B cell (primary cell): Measurements from ENCODE around the gene TMEM273. TPM values are rescaled to one million over a fixed set of nuclear protein-coding genes. Genes with fewer than 3 reads are reported as not detected.

ENCODE experiments used
- ATAC-seq: fragments of 200-7000 bp; cut with Tn5 transposase; one replicate; pipeline ENCODE4 v1.10.0; 2021; ENCODE audit warnings: low read depth, mild to moderate bottlenecking, moderate number of reproducible peaks, moderate library complexity
- CTCF ChIA-PET: fragments of 350-600 bp; sonication (Branson Sonifier 250); formaldehyde crosslinking; loops from one replicate; lab custom pipeline; 2021; ENCODE audit warnings: antibody characterized with exemption, inconsistent platforms; lab: Charles Lee
- POLR2A ChIA-PET: fragments of 350-600 bp; sonication (Branson Sonifier 250); formaldehyde crosslinking; loops from one replicate; lab custom pipeline; 2021; ENCODE audit warnings: antibody characterized with exemption; lab: Charles Lee
- DNase-seq: peaks from one replicate; pipeline ENCODE4 v3.0.0; 2013
- H2AFZ ChIP-seq: 2 replicates; pipeline ENCODE4 v1.6.1; 2012; ENCODE audit warnings: mild to moderate bottlenecking, low read depth, low read length; ENCODE audit not compliant: insufficient read depth, poor library complexity, severe bottlenecking
- H3K27ac ChIP-seq, 2 donors: 1 replicate in 1 of 2; 2 replicates in 1 of 2; pipeline ENCODE4 v1.5.1; 2012 to 2013; ENCODE audit warnings: low read length in 2 of 2, mild to moderate bottlenecking in 2 of 2, moderate library complexity in 1 of 2
- H3K27me3 ChIP-seq, 4 experiments: fragments of 200-600 bp in 1 of 4; sonication (generic) in 1 of 4; replicated peaks in 1 of 4; 1 replicate in 2 of 4; 2 replicates in 2 of 4; pipeline versions ENCODE4 v1.6.1 to v1.7.0; 2013 to 2016; ENCODE audit warnings: low read length in 3 of 4, mild to moderate bottlenecking in 2 of 4, mixed read lengths in 1 of 4, moderate library complexity in 1 of 4; ENCODE audit not compliant: insufficient read depth in 4 of 4, control insufficient read depth in 3 of 4; ENCODE audit errors: control extremely low read depth in 1 of 4
- H3K36me3 ChIP-seq, 2 experiments: replicated peaks in 1 of 2; 1 replicate in 1 of 2; 2 replicates in 1 of 2; pipeline versions ENCODE4 v1.6.1 to v1.7.1; 2013; ENCODE audit warnings: low read length in 1 of 2; ENCODE audit not compliant: insufficient read depth in 2 of 2, control insufficient read depth in 1 of 2; ENCODE audit errors: control extremely low read depth in 1 of 2, extremely low read depth in 1 of 2
- H3K4me1 ChIP-seq, 2 donors: fragments of 200-600 bp in 1 of 2; sonication (generic) in 1 of 2; 1 replicate in 1 of 2; 2 replicates in 1 of 2; pipeline versions ENCODE4 v1.5.1 to v1.6.1; 2013 to 2017; ENCODE audit warnings: low read length in 2 of 2; ENCODE audit not compliant: control insufficient read depth in 2 of 2, insufficient read depth in 2 of 2
- H3K4me2 ChIP-seq: replicated peaks from 2 replicates; pipeline ENCODE3; 2012; ENCODE audit warnings: mild to moderate bottlenecking, low read depth, low read length; ENCODE audit not compliant: poor library complexity, severe bottlenecking
- H3K4me3 ChIP-seq, 5 experiments: fragments of 200-600 bp in 1 of 5; sonication (generic) in 1 of 5; 1 replicate in 3 of 5; 2 replicates in 2 of 5; pipeline versions ENCODE4 v1.5.1 to v1.7.0; 2011 to 2016; ENCODE audit warnings: low read length in 4 of 5, mild to moderate bottlenecking in 4 of 5, low read depth in 2 of 5, control low read depth in 1 of 5, moderate library complexity in 1 of 5; ENCODE audit not compliant: insufficient read depth in 1 of 5; ENCODE audit errors: control extremely low read depth in 1 of 5, extremely low read depth in 1 of 5
- H3K79me2 ChIP-seq: fragments of 200-600 bp; sonication (generic); one replicate; pipeline ENCODE4 v1.6.0; 2016; ENCODE audit warnings: low read length; ENCODE audit not compliant: control insufficient read depth, insufficient read depth
- H3K9ac ChIP-seq: fragments of 200-600 bp; sonication (generic); 2 replicates; pipeline ENCODE4 v1.6.1; 2017; ENCODE audit warnings: mild to moderate bottlenecking, low read length, moderate library complexity
- H3K9me3 ChIP-seq, 3 donors: one replicate each; pipeline versions ENCODE4 v1.6.1 to v1.7.1; 2013; ENCODE audit warnings: low read length in 2 of 3; ENCODE audit not compliant: control insufficient read depth in 2 of 3, insufficient read depth in 1 of 3; ENCODE audit errors: control extremely low read depth in 1 of 3
- H4K20me1 ChIP-seq: 2 replicates; pipeline ENCODE4 v1.6.0; 2012; ENCODE audit warnings: mild to moderate bottlenecking, low read length; ENCODE audit not compliant: insufficient read depth, control insufficient read depth, poor library complexity, severe bottlenecking
- H3K27ac Mint-ChIP-seq: one replicate; pipeline ENCODE4 v1.8.0; 2021; ENCODE audit warnings: mixed read lengths
- H3K27me3 Mint-ChIP-seq: one replicate; pipeline ENCODE4 v1.8.0; 2021; ENCODE audit warnings: mixed read lengths
- H3K4me1 Mint-ChIP-seq: one replicate; pipeline ENCODE4 v1.8.0; 2021; ENCODE audit warnings: mixed read lengths
- H3K4me3 Mint-ChIP-seq: one replicate; pipeline ENCODE4 v1.8.0; 2021; ENCODE audit warnings: mixed read lengths
- H3K9me3 Mint-ChIP-seq: one replicate; pipeline ENCODE4 v1.8.0; 2022; ENCODE audit warnings: mixed read lengths; ENCODE audit not compliant: insufficient read depth
- EZH2 ChIP-seq: IDR thresholded peaks from 2 replicates; pipeline ENCODE4 v1.6.1; 2012; ENCODE audit warnings: borderline replicate concordance, low read depth, mild to moderate bottlenecking, moderate library complexity, low read length; ENCODE audit not compliant: insufficient read depth, poor library complexity, severe bottlenecking
- WGBS: methylation state at CpG from one replicate; pipeline ENCODE4 v1.1.5; 2013; ENCODE audit warnings: missing lambda C conversion rate; ENCODE audit not compliant: insufficient coverage; 5-methylcytosine and 5-hydroxymethylcytosine counted together
- intact Hi-C: fragments of 100-400 bp; cut with micrococcal nuclease; formaldehyde crosslinking; loops from one replicate; pipeline ENCODE4 v1.10.0; 2022
- polyA plus RNA-seq: library from polyadenylated mRNA; depleted of rRNA; stranded (reverse); fragments of >200 nt; gene quantifications from 2 replicates; pipeline ENCODE4 v1.2.3, GENCODE V29; 2012
- total RNA-seq, 2 donors: library from RNA; stranded (reverse); fragments of 120-200 nt in 1 of 2; gene quantifications; 1 replicate in 1 of 2; 2 replicates in 1 of 2; pipeline versions ENCODE4 v1.2.3 to v1.2.4, GENCODE V29; 2013 to 2022
- TF ChIP-seq, protein P1 (sequence below): fragments of 200-600 bp; IDR thresholded peaks from one replicate; pipeline ENCODE4 v1.8.0; 2022; ENCODE audit warnings: antibody characterized with exemption, mild to moderate bottlenecking

Gene TMEM273
- total and polyA plus RNA-seq, 2 donors (not counting 1 experiment from before 2014, with no cell fraction given), result 36.0 to 36.4 TPM

DNA sequence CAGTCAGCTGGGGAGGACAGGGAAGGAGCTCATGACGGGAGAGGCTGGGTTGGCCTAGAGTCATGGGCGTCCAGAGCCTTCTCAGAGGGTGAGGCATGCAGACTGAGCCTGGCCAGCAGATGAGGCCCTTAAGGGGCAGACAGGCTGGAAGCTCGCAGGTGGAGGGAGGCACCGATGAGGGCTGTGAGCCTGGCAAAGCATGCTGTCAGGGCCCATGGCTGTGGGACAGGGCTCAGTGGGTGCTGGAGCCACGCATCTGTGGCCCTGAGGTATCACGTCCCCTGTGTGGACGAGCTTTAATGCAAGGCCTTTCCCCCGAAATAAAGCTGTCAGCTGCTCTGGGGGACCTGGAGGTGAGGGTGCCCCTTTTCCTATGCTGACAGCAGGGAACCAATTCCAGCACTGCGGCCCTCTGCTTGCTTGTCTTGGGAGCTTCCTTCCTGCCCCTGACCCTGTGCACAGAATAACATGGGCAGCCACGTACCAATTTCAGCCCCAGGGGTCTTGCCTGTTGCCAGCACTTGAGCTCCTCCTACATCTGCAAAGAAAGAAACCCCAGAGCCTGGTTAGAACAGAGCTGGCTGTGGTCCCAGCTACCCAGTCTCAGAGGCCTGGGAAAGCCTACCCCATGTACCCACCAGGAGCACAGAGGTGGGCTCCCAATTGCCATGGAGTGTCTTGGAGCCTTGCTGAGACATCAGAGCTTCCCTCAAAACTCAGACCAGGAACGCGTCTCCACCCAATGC, 20.6 kb downstream of the TMEM273 start:
- H3K4me1 Mint-ChIP-seq, result peaks cover 26% of the 10 kb centered on the region
- H3K27me3 ChIP-seq, result no peaks in the 10 kb centered on the region
- H3K9ac ChIP-seq, result no peak overlapping the region
- intact Hi-C loops, result no loop called here
- ATAC-seq (no peak), DNase-seq (no peak)
- TF ChIP-seq, protein P1, sequence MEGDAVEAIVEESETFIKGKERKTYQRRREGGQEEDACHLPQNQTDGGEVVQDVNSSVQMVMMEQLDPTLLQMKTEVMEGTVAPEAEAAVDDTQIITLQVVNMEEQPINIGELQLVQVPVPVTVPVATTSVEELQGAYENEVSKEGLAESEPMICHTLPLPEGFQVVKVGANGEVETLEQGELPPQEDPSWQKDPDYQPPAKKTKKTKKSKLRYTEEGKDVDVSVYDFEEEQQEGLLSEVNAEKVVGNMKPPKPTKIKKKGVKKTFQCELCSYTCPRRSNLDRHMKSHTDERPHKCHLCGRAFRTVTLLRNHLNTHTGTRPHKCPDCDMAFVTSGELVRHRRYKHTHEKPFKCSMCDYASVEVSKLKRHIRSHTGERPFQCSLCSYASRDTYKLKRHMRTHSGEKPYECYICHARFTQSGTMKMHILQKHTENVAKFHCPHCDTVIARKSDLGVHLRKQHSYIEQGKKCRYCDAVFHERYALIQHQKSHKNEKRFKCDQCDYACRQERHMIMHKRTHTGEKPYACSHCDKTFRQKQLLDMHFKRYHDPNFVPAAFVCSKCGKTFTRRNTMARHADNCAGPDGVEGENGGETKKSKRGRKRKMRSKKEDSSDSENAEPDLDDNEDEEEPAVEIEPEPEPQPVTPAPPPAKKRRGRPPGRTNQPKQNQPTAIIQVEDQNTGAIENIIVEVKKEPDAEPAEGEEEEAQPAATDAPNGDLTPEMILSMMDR, result no peak
- no peak for TF ChIP-seq EZH2
- H3K4me1 ChIP-seq, result peaks cover 13 to 30% of the 10 kb centered on the region in 2 donors
- POLR2A ChIA-PET, result no interaction called here
- no peaks in the 10 kb centered on the region for H4K20me1 ChIP-seq
- no peak overlapping the region for H3K4me3 Mint-ChIP-seq
- H2AFZ ChIP-seq, result no peak overlapping the region
- H3K36me3 ChIP-seq, result peaks cover 0 to 5% of the 10 kb centered on the region in 2 experiments
- H3K27ac Mint-ChIP-seq, result no peak overlapping the region
- H3K4me2 ChIP-seq, result no peak overlapping the region
- WGBS, result 96% methylated on average over 12 of the region's 12 CpGs
- CTCF ChIA-PET, result no interaction called here
- H3K9me3 Mint-ChIP-seq, result no peaks in the 10 kb centered on the region
- H3K4me3 ChIP-seq, result no peak overlapping the region
- no peaks in the 10 kb centered on the region for H3K9me3 ChIP-seq
- no peak overlapping the region for H3K27ac ChIP-seq
- no peaks in the 10 kb centered on the region for H3K27me3 Mint-ChIP-seq
- no peaks in the 10 kb centered on the region for H3K79me2 ChIP-seq

DNA sequence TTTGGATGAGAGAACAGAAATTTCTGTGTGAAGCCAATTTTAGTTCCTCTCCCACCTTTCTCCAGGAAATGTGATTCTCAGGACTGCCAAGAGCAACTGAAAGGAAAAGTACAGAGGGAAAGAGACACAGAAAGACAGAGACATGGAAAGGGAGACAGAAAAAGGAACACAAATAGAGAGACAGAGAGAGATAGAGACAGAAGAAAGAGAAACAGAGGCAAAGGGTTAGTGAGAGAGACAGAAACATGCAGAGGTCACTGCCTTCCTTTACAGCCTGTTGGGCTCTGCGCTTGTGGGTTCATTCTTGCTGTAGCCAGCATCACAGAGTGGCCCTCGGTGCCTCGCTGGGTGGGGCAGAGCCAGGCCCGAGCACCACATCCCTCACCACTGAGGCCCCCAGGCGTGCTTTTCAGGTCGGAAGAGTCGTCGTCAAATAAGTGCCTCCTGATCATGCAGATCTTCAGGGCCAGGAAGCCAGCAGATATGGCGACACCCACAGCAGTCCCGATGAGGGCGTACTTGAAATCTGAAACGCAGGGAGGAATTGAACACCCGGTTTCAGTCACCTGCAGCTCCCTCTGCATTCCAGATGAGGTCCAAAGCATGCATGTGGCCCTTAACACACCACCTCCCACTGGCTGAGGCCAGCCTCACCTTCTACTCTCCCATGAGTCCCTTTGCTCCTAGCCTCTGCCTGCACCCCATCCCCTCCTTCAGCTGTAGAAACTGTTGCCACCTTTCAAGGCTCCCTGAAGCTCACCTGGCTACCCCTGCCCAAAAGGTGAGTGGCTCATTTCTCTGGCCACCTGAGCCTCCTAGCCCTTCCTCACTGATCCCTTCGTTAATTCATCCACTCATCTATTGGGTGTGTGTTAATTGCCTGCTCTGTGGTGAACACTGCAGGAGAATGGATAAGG, 21.4 kb downstream of the TMEM273 start:
- Histone ChIP-seq H3K36me3 (peaks cover 0 to 5% of the 10 kb centered on the region in 2 experiments), H3K4me3 (no peak overlapping the region), H3K4me1 (peaks cover 4 to 21% of the 10 kb centered on the region in 2 donors), H3K79me2 (no peaks in the 10 kb centered on the region), H3K27ac (no peak overlapping the region), H4K20me1 (no peaks in the 10 kb centered on the region), H3K27me3 (no peaks in the 10 kb centered on the region), H3K4me2 (no peak overlapping the region), H3K9ac (no peak overlapping the region), H2AFZ (no peak overlapping the region), H3K9me3 (no peaks in the 10 kb centered on the region)
- Mint-ChIP-seq H3K27ac (no peak overlapping the region), H3K9me3 (no peaks in the 10 kb centered on the region), H3K4me3 (no peak overlapping the region), H3K27me3 (no peaks in the 10 kb centered on the region), H3K4me1 (peaks cover 17% of the 10 kb centered on the region)
- no peak for ATAC-seq
- CTCF ChIA-PET, result no interaction called here
- intact Hi-C loops, result no loop called here
- TF ChIP-seq, protein P1, result no peak
- no peak for TF ChIP-seq EZH2
- no peak for DNase-seq
- WGBS, result 97% methylated on average over 13 of the region's 14 CpGs
- POLR2A ChIA-PET, result no interaction called here
